Measurements from ENCODE around the gene NAT14.
A peak's percentile ranks its signal among the peaks of the same experiment; 100 is the strongest.

Gene NAT14

DNA sequence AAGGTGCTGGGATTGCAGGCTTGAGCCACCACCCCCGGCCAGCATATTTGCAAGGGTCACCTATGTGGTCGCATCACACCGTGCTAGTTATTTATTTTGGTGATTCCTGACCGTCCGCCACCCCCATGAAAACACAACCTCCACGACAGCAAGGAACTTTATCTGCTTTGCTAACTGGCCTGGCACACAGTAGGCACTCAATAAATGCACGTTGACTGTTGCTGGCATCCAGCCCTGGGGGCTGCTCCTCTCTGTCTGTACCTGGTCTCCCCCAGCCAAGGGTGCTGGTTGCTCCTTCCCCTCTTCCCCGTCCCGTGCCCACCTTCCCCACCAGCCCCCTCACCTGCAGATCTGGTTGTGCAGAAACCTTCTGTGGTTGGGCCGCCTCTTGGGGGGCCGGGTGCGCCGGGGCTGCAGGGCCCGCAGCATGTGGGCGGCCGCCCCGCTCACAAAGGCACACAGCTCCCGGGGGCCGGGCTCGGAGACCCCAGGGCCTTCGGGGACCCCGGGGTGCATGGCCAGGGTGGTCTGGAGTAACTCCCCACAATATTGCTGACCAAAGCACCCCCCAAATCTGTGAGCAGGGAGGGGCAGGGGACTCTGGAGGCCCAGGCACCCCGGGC, 20.8 kb upstream of the NAT14 start:
- TF ChIP-seq, protein P1, sequence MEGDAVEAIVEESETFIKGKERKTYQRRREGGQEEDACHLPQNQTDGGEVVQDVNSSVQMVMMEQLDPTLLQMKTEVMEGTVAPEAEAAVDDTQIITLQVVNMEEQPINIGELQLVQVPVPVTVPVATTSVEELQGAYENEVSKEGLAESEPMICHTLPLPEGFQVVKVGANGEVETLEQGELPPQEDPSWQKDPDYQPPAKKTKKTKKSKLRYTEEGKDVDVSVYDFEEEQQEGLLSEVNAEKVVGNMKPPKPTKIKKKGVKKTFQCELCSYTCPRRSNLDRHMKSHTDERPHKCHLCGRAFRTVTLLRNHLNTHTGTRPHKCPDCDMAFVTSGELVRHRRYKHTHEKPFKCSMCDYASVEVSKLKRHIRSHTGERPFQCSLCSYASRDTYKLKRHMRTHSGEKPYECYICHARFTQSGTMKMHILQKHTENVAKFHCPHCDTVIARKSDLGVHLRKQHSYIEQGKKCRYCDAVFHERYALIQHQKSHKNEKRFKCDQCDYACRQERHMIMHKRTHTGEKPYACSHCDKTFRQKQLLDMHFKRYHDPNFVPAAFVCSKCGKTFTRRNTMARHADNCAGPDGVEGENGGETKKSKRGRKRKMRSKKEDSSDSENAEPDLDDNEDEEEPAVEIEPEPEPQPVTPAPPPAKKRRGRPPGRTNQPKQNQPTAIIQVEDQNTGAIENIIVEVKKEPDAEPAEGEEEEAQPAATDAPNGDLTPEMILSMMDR (IDR thresholded peaks at IDR 0.05; ENCODE audit: borderline replicate concordance, insufficient read depth, low read depth, low read length): no peak
- no peak overlapping the region for H3K4me3 ChIP-seq (ENCODE audit: low read depth, low read length)

DNA sequence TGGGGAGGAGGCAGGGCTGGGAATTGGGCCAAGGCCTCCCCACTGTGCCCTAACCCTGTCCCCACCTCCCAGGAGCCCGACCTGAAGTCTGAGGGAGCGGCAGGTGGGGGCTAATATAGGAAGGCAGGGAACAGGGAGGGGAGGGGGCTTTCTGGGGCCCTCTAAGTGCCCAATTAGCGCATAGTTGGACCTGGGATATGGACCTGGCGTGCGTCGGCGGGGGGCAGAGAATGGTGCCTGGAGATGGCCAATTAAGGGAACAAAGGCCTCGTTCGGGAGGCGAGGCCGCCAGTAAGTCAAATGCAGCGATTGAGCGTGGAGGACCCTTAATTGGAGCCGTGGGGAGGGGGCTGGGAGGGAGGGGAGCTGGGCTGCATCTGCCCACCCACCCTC, 20.3 kb upstream of the NAT14 start, which contains the start of gene C19orf85:
C19orf85 (minus strand) TSS at position 90 of the 393 bp plus-strand sequence. CDS start 197 bp downstream, outside the sequence.
- no peak within 1 kb of the TSS for H3K4me3 ChIP-seq (ENCODE audit: low read depth, low read length)
- TF ChIP-seq, protein P1 (IDR thresholded peaks at IDR 0.05; ENCODE audit: borderline replicate concordance, insufficient read depth, low read depth, low read length): no peak

DNA sequence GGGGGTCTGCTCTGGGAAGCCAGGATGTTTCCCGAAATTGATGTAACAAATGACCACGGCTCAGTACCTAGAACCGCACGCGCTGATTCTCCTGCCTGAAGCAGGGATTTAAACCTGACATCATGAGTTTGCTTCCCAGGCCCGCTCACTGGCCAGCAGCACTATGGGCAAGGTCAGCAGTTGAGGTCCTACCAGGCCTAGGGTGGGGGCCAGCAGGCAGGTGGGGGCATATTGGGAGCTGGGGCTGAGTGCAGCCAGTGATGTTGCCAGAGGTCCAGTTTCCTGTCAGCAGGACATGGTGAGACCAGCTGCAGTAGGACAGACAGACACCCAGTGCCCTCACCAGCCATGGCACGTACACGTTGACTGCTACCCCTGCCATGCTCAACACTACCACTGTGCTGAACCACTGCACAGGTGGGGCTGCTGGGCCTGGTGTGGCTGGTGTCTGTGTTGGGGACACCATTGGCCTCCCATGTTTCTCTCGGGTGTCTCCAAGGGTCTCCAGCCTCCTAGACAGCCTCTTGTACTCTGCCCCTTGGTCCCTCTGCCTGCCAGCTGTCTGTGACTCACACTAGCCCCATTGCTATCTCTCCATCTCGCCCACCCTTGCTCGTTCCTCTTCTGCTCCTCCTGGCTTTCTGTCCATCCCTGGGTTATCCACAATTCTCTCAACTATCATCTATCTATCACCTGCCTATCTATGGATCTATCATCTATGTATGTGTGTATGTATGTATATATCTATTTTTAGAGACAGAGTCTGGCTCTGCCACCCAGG, 19.3 kb upstream of the NAT14 start:
- TF ChIP-seq, protein P1 (IDR thresholded peaks at IDR 0.05; ENCODE audit: borderline replicate concordance, insufficient read depth, low read depth, low read length): no peak

DNA sequence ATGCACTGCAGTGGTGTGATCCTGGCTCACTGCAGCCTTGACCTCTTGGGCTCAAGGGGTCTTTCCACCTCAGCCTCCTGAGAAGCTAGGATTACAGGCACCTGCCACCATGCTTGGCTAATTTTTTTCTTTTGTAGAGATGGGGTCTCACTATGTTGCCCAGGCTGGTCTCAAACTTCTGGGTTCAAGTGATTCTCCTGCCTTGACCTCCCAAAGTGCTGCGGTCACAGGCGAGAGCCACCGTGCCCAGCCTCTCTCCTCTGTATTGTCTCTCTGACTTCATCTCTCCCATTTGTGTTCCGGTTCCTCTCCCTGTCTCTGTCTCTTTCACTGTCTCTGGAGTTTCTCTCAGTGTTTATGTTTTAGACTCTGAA, 18.8 kb upstream of the NAT14 start:
- H3K4me3 ChIP-seq (ENCODE audit: low read depth, low read length): no peak overlapping the region
- TF ChIP-seq, protein P1 (IDR thresholded peaks at IDR 0.05; ENCODE audit: borderline replicate concordance, insufficient read depth, low read depth, low read length): no peak

More for the DNA sequence above, 19.3 kb upstream of the NAT14 start:
- H3K4me3 ChIP-seq (ENCODE audit: low read depth, low read length): no peak overlapping the region

DNA sequence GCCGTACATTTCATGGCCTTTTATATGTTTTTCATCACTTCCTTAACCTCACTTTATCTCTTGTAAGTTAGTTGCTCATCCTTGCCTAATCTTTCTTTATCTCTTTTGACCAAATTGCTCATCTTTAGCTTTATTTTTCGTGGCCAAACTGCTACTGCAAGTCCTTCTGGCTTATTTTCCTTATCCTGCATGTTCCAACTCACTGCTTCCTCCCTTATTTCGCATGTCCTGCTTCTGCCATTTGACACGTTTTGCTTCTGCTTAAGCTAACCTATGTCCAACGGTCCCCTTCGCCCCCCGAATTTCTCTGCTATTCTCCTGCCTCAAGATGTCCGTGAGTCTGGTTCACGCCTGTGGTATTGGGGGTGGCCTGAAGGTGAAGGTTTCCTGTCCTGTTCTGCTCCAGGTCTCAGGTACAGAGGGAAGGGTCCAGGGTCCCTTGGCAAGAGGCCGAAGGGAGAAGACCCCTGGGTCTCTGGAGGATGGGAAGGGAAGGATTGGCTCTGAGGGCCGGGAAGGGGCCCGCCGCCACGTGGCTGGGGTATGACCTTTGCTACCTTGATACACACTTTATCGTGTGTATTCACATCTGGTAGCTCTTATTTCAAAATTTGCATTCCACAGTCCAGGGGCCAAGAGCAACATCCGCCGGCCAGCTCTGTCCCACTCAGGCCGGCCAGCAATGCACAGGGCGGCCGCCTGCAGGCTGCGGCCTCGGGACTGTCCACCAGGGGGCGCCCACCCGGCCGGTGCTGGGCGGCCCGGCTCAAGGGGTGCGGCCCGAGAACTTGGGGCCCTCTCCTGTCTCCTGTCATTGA, 17.5 kb upstream of the NAT14 start:
- TF ChIP-seq, protein P1 (IDR thresholded peaks at IDR 0.05; ENCODE audit: borderline replicate concordance, insufficient read depth, low read depth, low read length): peak; percentile 98
- no peak overlapping the region for H3K4me3 ChIP-seq (ENCODE audit: low read depth, low read length)

DNA sequence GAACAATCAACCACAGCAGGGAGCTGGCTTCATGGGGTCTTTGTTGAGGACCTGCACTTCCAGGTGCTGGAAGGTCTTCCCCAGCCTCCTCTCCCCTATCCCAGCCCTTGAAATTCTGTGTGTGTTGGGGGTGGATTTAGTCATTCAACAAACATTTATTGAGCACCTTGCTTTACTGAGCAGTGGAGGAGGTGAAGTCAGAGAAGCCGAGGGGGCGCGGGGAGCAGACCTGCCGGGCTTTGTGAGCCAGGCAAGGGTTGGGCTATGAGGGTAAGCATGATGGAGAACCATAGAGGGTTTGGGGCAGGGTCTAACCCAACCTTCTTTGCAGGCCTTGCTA, 17.0 kb upstream of the NAT14 start:
- H3K4me3 ChIP-seq (ENCODE audit: low read depth, low read length): no peak overlapping the region
- TF ChIP-seq, protein P1 (IDR thresholded peaks at IDR 0.05; ENCODE audit: borderline replicate concordance, insufficient read depth, low read depth, low read length): no peak

Measured in GM12875 (cell line).